Measurements from ENCODE around the gene OTOGL.

GRCh38 chr12:80317899-80318298 lies 218.6 kb downstream of the OTOGL start:
- TF ChIP-seq CTCF (IDR thresholded peaks at IDR 0.05) = no peak
- TF ChIP-seq POLR2A (IDR thresholded peaks at IDR 0.05) = no peak

Data from adrenal gland (tissue), 5 donors.